Mesodermal cell (in vitro differentiated cells): Measurements from ENCODE around the gene DYRK1A.

Experiments
- H3K27ac ChIP-seq: 2 replicates; pipeline ENCODE4 v1.7.0; 2013; ENCODE audit warnings: mild to moderate bottlenecking, low read depth, low read length, moderate library complexity; ENCODE audit not compliant: severe bottlenecking
- H3K36me3 ChIP-seq: 2 replicates; pipeline ENCODE4 v1.7.1; 2013; ENCODE audit warnings: mild to moderate bottlenecking, low read length, moderate library complexity; ENCODE audit not compliant: control insufficient read depth, insufficient read depth
- H3K4me1 ChIP-seq: one replicate; pipeline ENCODE4 v1.7.1; 2013; ENCODE audit warnings: mild to moderate bottlenecking, low read length; ENCODE audit not compliant: insufficient read depth, control insufficient read depth, poor library complexity, severe bottlenecking
- H3K4me3 ChIP-seq: 2 replicates; pipeline ENCODE4 v1.7.0; 2013; ENCODE audit warnings: low read length, control low read depth, mild to moderate bottlenecking; ENCODE audit not compliant: insufficient read depth, poor library complexity, severe bottlenecking; ENCODE audit errors: extremely low read depth
- H3K9me3 ChIP-seq: 2 replicates; pipeline ENCODE4 v1.7.1; 2013; ENCODE audit warnings: mild to moderate bottlenecking, low read length, moderate library complexity; ENCODE audit not compliant: control insufficient read depth
- WGBS, 2 experiments: methylation state at CpG; one replicate each; pipeline ENCODE4 v1.1.5; 2013; ENCODE audit warnings: missing lambda C conversion rate in 2 of 2; ENCODE audit not compliant: insufficient coverage in 2 of 2; 5-methylcytosine and 5-hydroxymethylcytosine counted together

Gene DYRK1A

GRCh38 chr21:37568916-37569315, 202.3 kb downstream of the DYRK1A start:
- no peak overlapping the region for H3K4me3 ChIP-seq
- no peaks in the 10 kb centered on the region for H3K36me3 ChIP-seq
- H3K9me3 ChIP-seq, result no peaks in the 10 kb centered on the region
- H3K4me1 ChIP-seq, result peaks cover 11% of the 10 kb centered on the region
- no peak overlapping the region for H3K27ac ChIP-seq
- WGBS, 2 experiments, result 85 to 93% methylated on average over 5 of the region's 5 CpGs

DNA sequence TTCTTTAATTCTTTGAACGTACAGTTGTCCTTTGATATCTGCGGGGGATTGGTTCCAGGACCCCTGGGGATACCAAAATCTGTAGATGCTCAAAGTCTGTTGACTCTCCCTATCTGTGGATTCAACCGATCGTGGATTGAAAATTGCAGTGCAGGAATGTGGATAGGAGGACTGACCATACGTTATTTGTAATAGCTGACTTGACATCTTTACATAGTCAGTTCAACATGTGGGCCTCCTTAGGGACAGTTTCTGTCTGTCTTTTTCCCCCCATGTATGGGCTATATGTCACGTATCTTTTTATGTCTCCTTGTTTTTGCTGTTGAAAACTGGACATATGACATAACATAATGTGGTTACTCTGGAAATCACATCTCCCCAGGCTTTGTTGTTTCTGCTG, 204.9 kb downstream of the DYRK1A start:
- WGBS, 2 experiments, result 89 to 92% methylated on average over 4 of the region's 6 CpGs

GRCh38 chr21:37574316-37574715, 207.7 kb downstream of the DYRK1A start:
- no peaks in the 10 kb centered on the region for H3K4me1 ChIP-seq
- H3K36me3 ChIP-seq, result no peaks in the 10 kb centered on the region
- H3K4me3 ChIP-seq, result no peak overlapping the region
- peaks cover 16% of the 10 kb centered on the region for H3K9me3 ChIP-seq
- WGBS, 2 experiments, result 90 to 92% methylated on average over 5 to 6 of the region's 6 CpGs
- no peak overlapping the region for H3K27ac ChIP-seq

More for the DNA sequence above, 204.9 kb downstream of the DYRK1A start:
- Histone ChIP-seq H3K27ac (no peak overlapping the region), H3K4me3 (no peak overlapping the region), H3K36me3 (no peaks in the 10 kb centered on the region), H3K4me1 (no peaks in the 10 kb centered on the region), H3K9me3 (no peaks in the 10 kb centered on the region)

GRCh38 chr21:37574751-37575150, 208.2 kb downstream of the DYRK1A start:
- Histone ChIP-seq H3K4me1 (no peaks in the 10 kb centered on the region), H3K36me3 (no peaks in the 10 kb centered on the region), H3K9me3 (peaks cover 18% of the 10 kb centered on the region), H3K4me3 (no peak overlapping the region), H3K27ac (no peak overlapping the region)
- WGBS, 2 experiments, result 91 to 98% methylated on average over 5 to 7 of the region's 7 CpGs

DNA sequence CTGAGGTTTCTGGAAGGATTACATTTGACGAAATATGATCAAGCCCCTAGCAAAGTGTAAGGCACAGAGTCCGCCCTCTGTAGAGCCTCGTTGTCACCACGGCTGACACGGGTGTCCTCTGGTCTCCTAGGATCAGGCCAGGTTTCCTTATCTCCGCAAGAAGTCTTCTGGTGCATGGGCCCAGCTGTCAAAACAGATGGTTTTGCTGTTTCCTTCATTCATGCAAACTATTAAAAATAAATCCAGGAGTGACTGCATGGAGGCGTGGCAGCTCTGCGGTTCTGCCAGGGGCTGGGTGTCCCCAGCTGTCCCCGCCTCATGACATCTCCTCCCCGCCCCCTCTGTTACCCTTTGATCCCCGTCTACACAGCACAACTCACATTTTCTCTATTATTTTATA, 209.0 kb downstream of the DYRK1A start:
- WGBS, 2 experiments, result 94 to 96% methylated on average over 10 to 11 of the region's 11 CpGs
- no peak overlapping the region for H3K4me3 ChIP-seq
- H3K9me3 ChIP-seq, result peaks cover 18% of the 10 kb centered on the region
- no peak overlapping the region for H3K27ac ChIP-seq
- H3K36me3 ChIP-seq, result no peaks in the 10 kb centered on the region
- no peaks in the 10 kb centered on the region for H3K4me1 ChIP-seq
